Smooth muscle cell (in vitro differentiated cells): ENCODE data around the gene DDX1. TPM values are rescaled to one million over a fixed set of nuclear protein-coding genes. Genes with fewer than 3 reads are reported as not detected.

ENCODE experiments used
- DNase-seq: peaks from one replicate; lab custom pipeline; 2025; ENCODE audit not compliant: unreplicated experiment; lab: John Stamatoyannopoulos, UW
- H2AFZ ChIP-seq: fragments of 200-600 bp; sonication (generic); 2 replicates; pipeline ENCODE4 v1.6.0; 2016; ENCODE audit warnings: antibody characterized with exemption, low read depth, mild to moderate bottlenecking
- H3F3A ChIP-seq: fragments of 200-600 bp; sonication (generic); 2 replicates; pipeline ENCODE4 v1.6.0; 2017; ENCODE audit warnings: antibody characterized with exemption, low read depth
- H3K27ac ChIP-seq: fragments of 200-600 bp; sonication (generic); 2 replicates; pipeline ENCODE4 v1.5.1; 2016; ENCODE audit warnings: low read depth, mild to moderate bottlenecking
- H3K27me3 ChIP-seq: fragments of 200-600 bp; sonication (generic); 2 replicates; pipeline ENCODE4 v1.6.1; 2016; ENCODE audit warnings: low read depth, mild to moderate bottlenecking
- H3K36me3 ChIP-seq: fragments of 200-600 bp; sonication (generic); 2 replicates; pipeline ENCODE4 v1.5.1; 2016; ENCODE audit warnings: low read depth
- H3K4me1 ChIP-seq: fragments of 200-600 bp; sonication (generic); 2 replicates; pipeline ENCODE4 v1.5.1; 2016; ENCODE audit warnings: low read depth
- H3K4me2 ChIP-seq: fragments of 200-600 bp; sonication (generic); 2 replicates; pipeline ENCODE4 v1.6.0; 2016; ENCODE audit warnings: mild to moderate bottlenecking
- H3K4me3 ChIP-seq: fragments of 200-600 bp; sonication (generic); 2 replicates; pipeline ENCODE4 v1.5.1; 2016; ENCODE audit warnings: mild to moderate bottlenecking
- H3K79me2 ChIP-seq: fragments of 200-600 bp; sonication (generic); 2 replicates; pipeline ENCODE4 v1.6.0; 2016; ENCODE audit warnings: low read depth, mild to moderate bottlenecking
- H3K9ac ChIP-seq: fragments of 200-600 bp; sonication (generic); 2 replicates; pipeline ENCODE4 v1.6.0; 2016; ENCODE audit warnings: low read depth
- H3K9me3 ChIP-seq: fragments of 200-600 bp; sonication (generic); replicated peaks from 2 replicates; pipeline ENCODE4 v1.5.1; 2016; ENCODE audit warnings: low read depth
- H4K20me1 ChIP-seq: fragments of 200-600 bp; sonication (generic); 2 replicates; pipeline ENCODE4 v1.6.0; 2016; ENCODE audit warnings: low read depth
- CTCF ChIP-seq: fragments of 200-600 bp; sonication (generic); IDR thresholded peaks from 2 replicates; pipeline ENCODE4 v1.5.1; 2017; ENCODE audit warnings: borderline replicate concordance, mild to moderate bottlenecking, antibody characterized with exemption; ENCODE audit not compliant: insufficient read depth, poor library complexity, severe bottlenecking
- WGBS: methylation state at CpG from one replicate; pipeline ENCODE4 v1.1.7; 2016; ENCODE audit warnings: low lambda C conversion rate; 5-methylcytosine and 5-hydroxymethylcytosine counted together
- polyA plus RNA-seq: library from polyadenylated mRNA; unstranded; fragments of >200 nt; fragmentation: Nextera tagmentation; extraction: Ambion mirVana; gene quantifications from 2 replicates; pipeline ENCODE4 v1.2.1, GENCODE V29; 2016
- total RNA-seq: library from RNA; depleted of rRNA; stranded (reverse); fragments of >200 nt; gene quantifications from 2 replicates; pipeline ENCODE4 v1.2.3, GENCODE V29; 2014

The DDX1 gene
- total and polyA plus RNA-seq, 2 experiments from 2014 or later = 71.3 to 78.7 TPM

- TF ChIP-seq CTCF = no peak
- peaks cover 10% of the 10 kb centered on the region for H3K9me3 ChIP-seq
- H3K4me3 ChIP-seq = no peak overlapping the region
- H3K4me1 ChIP-seq = no peaks in the 10 kb centered on the region
- no peak for DNase-seq
- H3K27me3 ChIP-seq = no peaks in the 10 kb centered on the region
- peaks cover 12% of the 10 kb centered on the region for H4K20me1 ChIP-seq
- no peak overlapping the region for H3K4me2 ChIP-seq
- no peaks in the 10 kb centered on the region for H3K79me2 ChIP-seq
- no peak overlapping the region for H2AFZ ChIP-seq
- peaks cover 73% of the 10 kb centered on the region for H3K36me3 ChIP-seq
- H3K27ac ChIP-seq = no peak overlapping the region
- H3F3A ChIP-seq = peaks cover 3% of the 10 kb centered on the region
- no peak overlapping the region for H3K9ac ChIP-seq
These were observed 34.5 kb downstream of the DDX1 start for GRCh38 chr2:15626126-15626525.

GRCh38 chr2:15626967-15627366 is 35.3 kb downstream of the DDX1 start:
- H4K20me1 ChIP-seq = peaks cover 12% of the 10 kb centered on the region
- H3K36me3 ChIP-seq = peaks cover 71% of the 10 kb centered on the region
- H3K27me3 ChIP-seq = no peaks in the 10 kb centered on the region
- H3K4me2 ChIP-seq = no peak overlapping the region
- DNase-seq = no peak
- H3K27ac ChIP-seq = no peak overlapping the region
- H3K79me2 ChIP-seq = no peaks in the 10 kb centered on the region
- no peak overlapping the region for H2AFZ ChIP-seq
- H3K4me3 ChIP-seq = no peak overlapping the region
- TF ChIP-seq CTCF = no peak
- H3K9me3 ChIP-seq = peaks cover 10% of the 10 kb centered on the region
- H3K9ac ChIP-seq = no peak overlapping the region
- H3K4me1 ChIP-seq = no peaks in the 10 kb centered on the region
- H3F3A ChIP-seq = peaks cover 3% of the 10 kb centered on the region

- TF ChIP-seq CTCF = no peak
- Histone ChIP-seq H3K36me3 (peaks cover 72% of the 10 kb centered on the region), H3K4me1 (no peaks in the 10 kb centered on the region)
These were observed 36.4 kb downstream of the DDX1 start for GRCh38 chr2:15627817-15628684.

More at GRCh38 chr2:15627817-15628684, 36.4 kb downstream of the DDX1 start:
- Histone ChIP-seq H3F3A (peaks cover 9% of the 10 kb centered on the region), H2AFZ (no peak overlapping the region), H4K20me1 (peaks cover 12% of the 10 kb centered on the region), H3K9me3 (peaks cover 10% of the 10 kb centered on the region), H3K27me3 (no peaks in the 10 kb centered on the region), H3K4me2 (no peak overlapping the region), H3K4me3 (no peak overlapping the region), H3K27ac (no peak overlapping the region), H3K79me2 (no peaks in the 10 kb centered on the region), H3K9ac (no peak overlapping the region)
- no peak for DNase-seq
- 95% methylated on average over 9 of the region's 9 CpGs for WGBS
